Right lobe of liver (tissue), 6 donors: Measurements from ENCODE around the gene COIL. TPM values are rescaled to one million over a fixed set of nuclear protein-coding genes. Genes with fewer than 3 reads are reported as not detected.

Experiments
- ATAC-seq, 4 donors: fragments of 200-7000 bp; cut with Tn5 transposase; one replicate each; pipeline ENCODE4 v1.9.1; 2020; ENCODE audit warnings: mild to moderate bottlenecking in 4 of 4, moderate library complexity in 4 of 4
- DNase-seq, 3 donors: peaks; one replicate each; pipeline ENCODE4 v3.0.0-alpha.2; 2020
- H3K27ac ChIP-seq, 3 donors: fragments of 200-600 bp; one replicate each; pipeline ENCODE4 v1.8.0; 2022
- H3K27me3 ChIP-seq, 2 donors: fragments of 200-600 bp; one replicate each; pipeline ENCODE4 v1.8.0; 2022
- H3K36me3 ChIP-seq, 4 donors: fragments of 200-600 bp; sonication (generic) in 1 of 4; one replicate each; pipeline versions ENCODE4 v1.5.1 to v1.8.0; 2017 to 2022; ENCODE audit warnings: control low read depth in 1 of 4
- H3K4me1 ChIP-seq, 4 donors: fragments of 200-600 bp; sonication (generic) in 1 of 4; one replicate each; pipeline versions ENCODE4 v1.5.1 to v1.8.0; 2017 to 2022; ENCODE audit warnings: control low read depth in 1 of 4
- H3K4me3 ChIP-seq, 3 donors: fragments of 200-600 bp; one replicate each; pipeline ENCODE4 v1.8.0; 2022
- H3K9me3 ChIP-seq, 4 donors: fragments of 200-600 bp; sonication (generic) in 1 of 4; one replicate each; pipeline versions ENCODE4 v1.5.1 to v1.8.0; 2017 to 2022; ENCODE audit warnings: control low read depth in 1 of 4
- POLR2A ChIP-seq: fragments of 450-650 bp; IDR thresholded peaks from one replicate; pipeline ENCODE4 v1.6.1; 2017; ENCODE audit warnings: antibody characterized with exemption, mild to moderate bottlenecking
- WGBS: methylation state at CpG from one replicate; pipeline ENCODE4 v1.1.6; 2018; ENCODE audit warnings: low coverage, low lambda C conversion rate; ENCODE audit not compliant: insufficient coverage; ENCODE audit errors: missing lambda C conversion rate; 5-methylcytosine and 5-hydroxymethylcytosine counted together
- intact Hi-C, 2 donors: fragments of 100-400 bp; cut with DNase I; formaldehyde crosslinking; loops; one replicate each; pipeline versions ENCODE4 v1.11.2 to v1.14.1; 2022
- total RNA-seq, 6 experiments: library from RNA; depleted of rRNA in 2 of 6; stranded (reverse); fragments of >200 nt in 2 of 6; fragmentation: NEBNext Ultra II Directional in 3 of 6; extraction: Animal tissue kit (Norgen Biotek cat#: 25700) in 3 of 6; gene quantifications; one replicate each; pipeline versions ENCODE4 v1.1.0 to v1.2.4, GENCODE V29; 2016 to 2023
- TF ChIP-seq, protein P1 (sequence below), 4 donors: fragments of 200-600 bp in 3 of 4; fragments of 450-650 bp in 1 of 4; IDR thresholded peaks; one replicate each; pipeline versions ENCODE4 v1.5.1 to v1.8.0; 2016 to 2022; ENCODE audit warnings: antibody characterized with exemption in 4 of 4, mild to moderate bottlenecking in 2 of 4
- donor health status: DM: no; HTN: yes; CAD: no.
- donor health status: DM: no; HTN: no; CAD: no.
- donor health status: DM: no; HTN: no; CAD: no.
- donor health status: DM: no; HTN: yes; CAD: no.
- donor health status: DM: no; HTN: yes; CAD: no.

COIL gene
- total RNA-seq, 6 experiments from 2014 or later = 5.5 to 7.1 (median 6.5) TPM

DNA sequence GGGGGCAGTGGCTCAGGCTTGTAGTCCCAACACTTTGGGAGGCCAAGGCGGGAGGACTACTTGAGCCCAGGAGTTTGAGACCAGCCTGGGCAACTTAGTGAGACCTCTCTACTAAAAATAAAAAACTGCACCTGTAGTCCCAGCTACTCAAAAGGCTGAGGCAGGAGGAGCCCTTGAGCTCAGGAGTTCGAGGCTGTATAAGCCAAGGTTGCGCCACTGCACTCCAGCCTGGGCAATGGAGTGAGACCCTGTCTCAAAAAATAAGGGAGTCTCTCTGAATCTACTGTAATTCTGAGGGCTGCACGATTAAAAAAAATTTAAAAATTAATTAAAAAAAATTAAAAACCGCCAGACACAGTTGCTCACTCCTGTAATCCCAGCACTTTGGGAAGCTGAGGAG, 3.9 kb downstream of the COIL start:
- intact Hi-C loops = no loop called here
- Histone ChIP-seq H3K9me3 (no peaks in the 10 kb centered on the region), H3K27me3 (no peaks in the 10 kb centered on the region), H3K27ac (no peak overlapping the region), H3K4me1 (peaks cover 0 to 9% (median 4%) of the 10 kb centered on the region in 4 donors), H3K4me3 (no peak overlapping the region), H3K36me3 (no peaks in the 10 kb centered on the region)
- DNase-seq (no peak), ATAC-seq (no peak)
- TF ChIP-seq POLR2A = no peak
- TF ChIP-seq, protein P1, sequence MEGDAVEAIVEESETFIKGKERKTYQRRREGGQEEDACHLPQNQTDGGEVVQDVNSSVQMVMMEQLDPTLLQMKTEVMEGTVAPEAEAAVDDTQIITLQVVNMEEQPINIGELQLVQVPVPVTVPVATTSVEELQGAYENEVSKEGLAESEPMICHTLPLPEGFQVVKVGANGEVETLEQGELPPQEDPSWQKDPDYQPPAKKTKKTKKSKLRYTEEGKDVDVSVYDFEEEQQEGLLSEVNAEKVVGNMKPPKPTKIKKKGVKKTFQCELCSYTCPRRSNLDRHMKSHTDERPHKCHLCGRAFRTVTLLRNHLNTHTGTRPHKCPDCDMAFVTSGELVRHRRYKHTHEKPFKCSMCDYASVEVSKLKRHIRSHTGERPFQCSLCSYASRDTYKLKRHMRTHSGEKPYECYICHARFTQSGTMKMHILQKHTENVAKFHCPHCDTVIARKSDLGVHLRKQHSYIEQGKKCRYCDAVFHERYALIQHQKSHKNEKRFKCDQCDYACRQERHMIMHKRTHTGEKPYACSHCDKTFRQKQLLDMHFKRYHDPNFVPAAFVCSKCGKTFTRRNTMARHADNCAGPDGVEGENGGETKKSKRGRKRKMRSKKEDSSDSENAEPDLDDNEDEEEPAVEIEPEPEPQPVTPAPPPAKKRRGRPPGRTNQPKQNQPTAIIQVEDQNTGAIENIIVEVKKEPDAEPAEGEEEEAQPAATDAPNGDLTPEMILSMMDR (IDR thresholded peaks at IDR 0.05) = no peak
- WGBS = 92% methylated on average over 4 of the region's 5 CpGs

DNA sequence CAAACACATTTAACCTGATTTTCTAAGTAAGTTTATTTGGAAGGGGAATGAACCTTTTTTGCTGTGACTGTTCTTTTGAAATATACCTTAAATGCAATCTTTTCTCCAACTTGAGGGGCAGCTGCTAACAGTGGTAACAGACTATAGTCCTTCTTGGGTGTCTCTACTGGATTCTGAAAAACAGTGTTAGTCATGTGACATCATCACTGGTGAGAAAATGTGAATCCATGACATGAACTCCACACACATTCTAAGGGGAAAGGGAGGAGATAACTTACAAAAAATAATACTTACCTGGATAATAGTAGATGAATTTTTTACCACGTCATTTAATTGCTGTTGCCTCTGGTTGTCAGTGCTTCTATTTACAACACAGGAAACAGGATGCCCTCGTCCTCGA, 11.3 kb downstream of the COIL start:
- Histone ChIP-seq H3K27me3 (no peaks in the 10 kb centered on the region), H3K4me3 (no peak overlapping the region), H3K4me1 (no peaks in the 10 kb centered on the region), H3K27ac (no peak overlapping the region), H3K9me3 (no peaks in the 10 kb centered on the region), H3K36me3 (peaks cover 0 to 30% (median 13%) of the 10 kb centered on the region in 4 donors)
- intact Hi-C loops = loop anchor here (10.0 kb wide), 1 partner anchor 135 kb away; no protein-coding TSS in a partner anchor
- ATAC-seq (no peak), DNase-seq (no peak)
- TF ChIP-seq, protein P1 (IDR thresholded peaks at IDR 0.05) = no peak
- no peak for TF ChIP-seq POLR2A
- 67% methylated on average over 1 of the region's 3 CpGs for WGBS

DNA sequence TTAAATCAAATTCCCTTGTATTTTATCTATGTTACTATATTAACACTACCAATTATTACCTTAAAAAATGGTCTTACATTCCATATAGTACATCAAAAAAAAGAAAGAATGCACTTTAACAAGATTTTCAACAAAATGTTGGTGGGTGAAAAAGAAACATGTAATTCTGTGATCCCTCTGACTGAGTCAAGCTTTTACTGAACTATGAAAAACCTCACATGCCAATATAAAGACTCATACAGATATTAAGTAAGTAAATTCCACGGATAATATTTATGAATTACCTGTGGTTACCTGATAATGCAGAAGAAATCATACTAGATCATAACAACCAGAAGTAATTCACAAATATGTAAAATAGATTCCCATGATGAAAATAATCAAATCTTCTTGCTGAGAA, 12.4 kb downstream of the COIL start:
- DNase-seq = no peak
- Histone ChIP-seq H3K4me3 (no peak overlapping the region), H3K36me3 (peaks cover 0 to 39% (median 15%) of the 10 kb centered on the region in 4 donors), H3K4me1 (no peaks in the 10 kb centered on the region), H3K27me3 (no peaks in the 10 kb centered on the region), H3K27ac (no peak overlapping the region), H3K9me3 (no peaks in the 10 kb centered on the region)
- 79% methylated on average over 1 of the region's 1 CpG for WGBS
- intact Hi-C loops = loop anchor here (10.0 kb wide), 1 partner anchor 134 kb away; no protein-coding TSS in a partner anchor
- TF ChIP-seq POLR2A = no peak
- TF ChIP-seq, protein P1 (IDR thresholded peaks at IDR 0.05) = no peak
- no peak for ATAC-seq

DNA sequence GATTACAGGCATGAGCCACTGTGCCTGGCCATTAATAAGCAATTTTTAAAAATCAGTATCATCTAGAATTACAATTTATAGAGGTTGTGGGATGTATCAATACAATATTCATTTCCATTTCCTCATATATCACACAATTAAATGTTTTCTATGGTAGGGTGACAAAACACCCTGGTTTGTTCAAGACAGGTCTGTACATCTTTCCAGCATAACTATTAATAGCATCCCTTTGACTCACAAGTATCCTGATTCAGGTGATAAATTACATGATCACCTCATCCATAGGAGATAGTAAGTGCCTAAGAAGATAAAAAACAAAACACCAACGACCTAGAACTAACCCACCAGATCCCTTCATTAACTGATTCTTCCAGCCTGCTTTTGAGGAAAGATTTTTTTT, 13.1 kb downstream of the COIL start:
- Histone ChIP-seq H3K36me3 (peaks cover 0 to 41% (median 16%) of the 10 kb centered on the region in 4 donors), H3K9me3 (no peaks in the 10 kb centered on the region), H3K27ac (no peak overlapping the region), H3K4me1 (no peaks in the 10 kb centered on the region), H3K4me3 (no peak overlapping the region), H3K27me3 (no peaks in the 10 kb centered on the region)
- TF ChIP-seq POLR2A = no peak
- TF ChIP-seq, protein P1 (IDR thresholded peaks at IDR 0.05) = no peak
- ATAC-seq = no peak
- DNase-seq = no peak
- intact Hi-C loops = loop anchor here (10.0 kb wide), 1 partner anchor 133 kb away; no protein-coding TSS in a partner anchor
- WGBS = 64% methylated on average over 1 of the region's 1 CpG
